Measurements from ENCODE around the gene TMEM42.

DNA sequence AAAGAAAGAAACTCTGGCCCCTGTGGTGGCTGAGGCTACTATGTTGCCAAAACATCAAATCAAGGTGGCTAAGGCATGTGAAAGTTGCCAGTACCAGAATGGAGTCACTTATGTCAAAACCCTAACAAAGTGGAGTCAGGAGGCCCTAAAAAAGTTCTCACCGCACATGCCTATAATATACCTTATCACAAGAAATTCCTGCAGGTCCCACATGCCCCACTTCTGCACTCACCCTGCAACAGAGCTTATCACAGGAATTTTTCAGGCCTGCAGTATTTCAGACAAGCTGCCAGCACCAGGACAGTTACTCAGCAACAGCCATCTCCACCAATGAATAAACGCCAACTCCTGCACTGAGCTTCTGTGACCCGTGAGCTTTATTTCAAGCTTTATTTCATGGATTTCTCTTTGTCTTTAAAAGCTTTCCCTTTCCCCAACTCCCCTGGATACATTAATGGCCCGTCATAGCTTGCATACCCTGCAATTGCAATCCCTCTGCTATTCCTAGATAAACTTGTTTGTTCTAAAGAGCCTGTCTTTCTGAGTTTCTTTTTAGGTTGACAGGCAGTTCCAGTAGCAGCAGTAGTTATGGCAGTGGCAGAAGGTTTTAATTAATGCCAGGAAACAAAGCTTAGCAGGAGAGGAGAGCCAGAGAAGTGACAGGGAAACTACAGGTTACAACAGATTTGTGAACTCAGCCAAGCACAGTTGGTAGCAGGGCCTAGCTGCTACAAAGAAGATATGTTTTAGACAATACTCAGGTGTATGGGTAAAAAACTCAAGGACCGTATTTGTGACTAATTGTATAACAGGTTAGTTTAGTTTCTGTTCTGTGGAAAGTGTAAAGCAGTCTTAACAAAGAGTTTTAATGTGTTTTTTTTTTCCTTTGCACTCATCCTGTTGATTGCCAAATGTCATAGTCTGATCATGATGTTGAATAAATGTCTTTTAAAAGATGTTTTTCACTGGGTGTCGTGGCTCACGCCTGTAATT, 15.9 kb upstream of the TMEM42 start:
- TF ChIP-seq, protein P1, sequence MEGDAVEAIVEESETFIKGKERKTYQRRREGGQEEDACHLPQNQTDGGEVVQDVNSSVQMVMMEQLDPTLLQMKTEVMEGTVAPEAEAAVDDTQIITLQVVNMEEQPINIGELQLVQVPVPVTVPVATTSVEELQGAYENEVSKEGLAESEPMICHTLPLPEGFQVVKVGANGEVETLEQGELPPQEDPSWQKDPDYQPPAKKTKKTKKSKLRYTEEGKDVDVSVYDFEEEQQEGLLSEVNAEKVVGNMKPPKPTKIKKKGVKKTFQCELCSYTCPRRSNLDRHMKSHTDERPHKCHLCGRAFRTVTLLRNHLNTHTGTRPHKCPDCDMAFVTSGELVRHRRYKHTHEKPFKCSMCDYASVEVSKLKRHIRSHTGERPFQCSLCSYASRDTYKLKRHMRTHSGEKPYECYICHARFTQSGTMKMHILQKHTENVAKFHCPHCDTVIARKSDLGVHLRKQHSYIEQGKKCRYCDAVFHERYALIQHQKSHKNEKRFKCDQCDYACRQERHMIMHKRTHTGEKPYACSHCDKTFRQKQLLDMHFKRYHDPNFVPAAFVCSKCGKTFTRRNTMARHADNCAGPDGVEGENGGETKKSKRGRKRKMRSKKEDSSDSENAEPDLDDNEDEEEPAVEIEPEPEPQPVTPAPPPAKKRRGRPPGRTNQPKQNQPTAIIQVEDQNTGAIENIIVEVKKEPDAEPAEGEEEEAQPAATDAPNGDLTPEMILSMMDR (IDR thresholded peaks at IDR 0.05) = no peak
- TF ChIP-seq POLR2AphosphoS5 (IDR thresholded peaks at IDR 0.05) = peak in 1 of 2 donors; percentile 36
- no peak for TF ChIP-seq POLR2A (IDR thresholded peaks at IDR 0.05; ENCODE audit: low read depth)
- TF ChIP-seq EP300 (IDR thresholded peaks at IDR 0.05) = no peak

Measured in esophagus muscularis mucosa (tissue), 4 donors.